CD4-positive, alpha-beta T cell treated with Interleukin-21 for 1 hour (primary cell): ENCODE results near the gene ZFPM1.

Source experiments
- DNase-seq: peaks from one replicate; pipeline ENCODE4 v3.0.0-alpha.2; 2020

The ZFPM1 gene

DNA sequence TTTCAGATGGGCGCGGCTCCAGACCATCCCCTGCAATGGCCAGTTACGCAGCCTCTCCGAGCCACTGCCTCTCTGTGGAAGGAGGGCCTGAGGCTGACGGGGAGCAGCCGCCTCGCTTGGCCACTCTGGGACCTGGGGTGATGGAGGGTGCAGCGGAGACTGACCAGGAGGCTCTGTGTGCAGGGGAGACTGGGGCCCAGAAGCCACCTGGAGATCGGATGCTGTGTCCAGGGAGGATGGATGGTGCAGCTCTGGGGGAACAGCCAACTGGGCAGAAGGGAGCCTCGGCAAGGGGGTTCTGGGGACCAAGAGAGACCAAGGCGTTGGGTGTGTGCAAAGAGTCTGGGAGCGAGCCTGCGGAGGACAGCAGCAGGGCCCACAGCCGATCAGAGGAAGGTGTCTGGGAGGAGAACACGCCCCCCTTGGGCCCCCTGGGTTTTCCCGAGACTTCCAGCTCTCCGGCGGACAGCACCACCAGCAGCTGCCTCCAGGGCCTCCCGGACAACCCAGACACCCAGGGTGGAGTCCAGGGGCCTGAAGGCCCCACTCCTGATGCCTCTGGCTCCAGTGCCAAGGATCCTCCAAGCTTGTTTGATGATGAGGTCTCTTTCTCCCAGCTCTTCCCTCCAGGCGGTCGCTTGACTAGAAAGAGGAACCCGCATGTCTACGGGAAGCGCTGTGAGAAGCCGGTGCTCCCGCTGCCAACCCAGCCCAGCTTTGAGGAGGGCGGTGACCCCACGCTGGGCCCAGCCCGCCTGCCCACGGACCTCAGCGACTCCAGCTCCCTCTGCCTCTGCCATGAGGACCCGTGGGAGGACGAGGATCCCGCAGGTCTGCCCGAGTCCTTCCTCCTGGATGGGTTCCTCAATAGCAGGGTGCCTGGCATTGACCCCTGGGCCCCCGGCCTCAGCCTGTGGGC lies 17.4 kb upstream of the ZFPM1 start:
- DNase-seq, result no peak

DNA sequence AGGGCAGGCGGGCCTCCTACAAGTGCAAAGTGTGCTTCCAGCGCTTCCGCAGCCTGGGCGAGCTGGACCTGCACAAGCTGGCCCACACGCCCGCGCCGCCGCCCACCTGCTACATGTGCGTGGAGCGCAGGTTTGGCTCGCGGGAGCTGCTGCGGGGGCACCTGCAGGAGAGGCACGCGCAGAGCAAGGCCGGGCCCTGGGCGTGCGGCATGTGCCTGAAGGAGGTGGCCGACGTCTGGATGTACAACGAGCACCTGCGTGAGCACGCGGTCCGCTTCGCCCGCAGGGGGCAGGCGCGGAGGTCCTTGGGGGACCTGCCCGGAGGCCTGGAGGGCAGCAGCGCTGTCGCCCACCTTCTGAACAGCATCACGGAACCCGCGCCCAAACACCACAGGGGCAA lies 16.3 kb upstream of the ZFPM1 start:
- DNase-seq, result no peak

GRCh38 chr16:88437367-88437964 lies 15.6 kb upstream of the ZFPM1 start:
- DNase-seq, result peak; percentile 65

DNA sequence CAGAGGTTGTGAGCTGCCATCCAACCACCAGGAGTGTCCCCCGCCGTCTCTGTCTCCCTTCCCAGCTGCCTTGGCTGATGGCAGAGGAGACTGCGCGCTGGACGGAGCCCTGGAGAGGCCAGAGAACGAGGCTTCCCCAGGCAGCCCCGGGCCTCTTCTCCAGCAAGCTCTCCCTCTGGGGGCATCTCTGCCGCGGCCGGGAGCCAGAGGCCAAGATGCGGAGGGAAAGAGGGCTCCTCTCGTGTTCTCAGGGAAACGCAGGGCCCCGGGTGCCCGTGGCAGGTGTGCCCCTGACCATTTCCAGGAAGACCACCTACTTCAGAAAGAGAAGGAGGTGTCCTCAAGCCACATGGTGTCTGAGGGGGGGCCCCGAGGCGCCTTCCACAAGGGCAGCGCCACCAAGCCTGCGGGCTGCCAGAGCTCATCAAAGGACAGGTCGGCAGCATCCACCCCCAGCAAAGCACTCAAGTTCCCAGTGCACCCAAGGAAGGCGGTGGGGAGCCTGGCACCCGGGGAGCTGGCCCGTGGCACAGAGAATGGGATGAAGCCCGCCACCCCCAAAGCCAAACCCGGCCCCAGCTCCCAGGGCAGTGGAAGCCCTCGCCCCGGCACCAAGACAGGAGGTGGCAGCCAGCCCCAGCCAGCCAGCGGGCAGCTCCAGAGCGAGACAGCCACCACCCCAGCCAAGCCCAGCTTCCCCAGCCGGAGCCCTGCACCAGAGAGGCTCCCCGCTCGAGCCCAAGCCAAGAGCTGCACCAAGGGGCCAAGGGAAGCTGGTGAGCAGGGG lies 14.8 kb upstream of the ZFPM1 start:
- no peak for DNase-seq

- DNase-seq, result no peak
These were observed 14.1 kb upstream of the ZFPM1 start for GRCh38 chr16:88439016-88439415.

GRCh38 chr16:88439706-88440105 lies 13.4 kb upstream of the ZFPM1 start:
- no peak for DNase-seq

- DNase-seq, result no peak
These were observed 13.0 kb upstream of the ZFPM1 start for GRCh38 chr16:88440111-88440510.

DNA sequence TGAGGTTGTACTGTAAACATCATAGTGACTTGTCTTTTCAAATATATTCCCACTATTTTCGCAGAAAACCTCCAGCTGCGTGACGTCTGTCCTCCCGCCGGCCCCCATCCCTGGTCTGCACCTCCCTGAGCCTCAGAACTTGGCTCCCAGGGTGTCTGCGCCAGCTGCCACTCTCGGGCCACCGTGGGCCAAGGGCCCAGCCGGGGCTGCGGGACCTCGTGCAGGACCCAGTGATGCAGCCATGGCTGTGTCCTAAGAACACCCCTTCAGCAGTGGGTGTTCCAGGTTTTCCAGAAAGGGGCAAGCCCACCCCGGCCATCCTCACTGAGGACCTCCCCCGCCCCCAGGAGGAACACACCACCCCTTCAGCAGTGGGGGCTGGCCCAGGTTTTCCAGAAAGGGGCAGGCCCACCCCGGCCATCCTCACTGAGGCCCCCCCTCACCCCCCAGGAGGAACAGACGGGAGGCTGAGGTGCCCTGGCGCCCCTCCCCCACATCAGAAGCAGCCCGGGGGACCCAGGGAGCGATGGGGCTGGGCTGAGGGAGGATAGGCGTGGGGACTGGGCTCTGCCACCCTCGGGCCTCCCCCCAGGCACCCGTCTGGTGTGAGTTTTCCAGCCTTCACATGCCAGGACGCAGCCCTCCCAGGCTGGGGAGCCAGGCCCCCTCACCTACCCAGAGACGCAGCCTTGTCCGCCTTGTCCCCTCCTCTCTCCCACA lies 12.2 kb upstream of the ZFPM1 start:
- no peak for DNase-seq

- DNase-seq, result no peak
These were observed 11.6 kb upstream of the ZFPM1 start for GRCh38 chr16:88441460-88441859.

- DNase-seq, result no peak
These were observed 10.7 kb upstream of the ZFPM1 start for GRCh38 chr16:88442383-88442726.

DNA sequence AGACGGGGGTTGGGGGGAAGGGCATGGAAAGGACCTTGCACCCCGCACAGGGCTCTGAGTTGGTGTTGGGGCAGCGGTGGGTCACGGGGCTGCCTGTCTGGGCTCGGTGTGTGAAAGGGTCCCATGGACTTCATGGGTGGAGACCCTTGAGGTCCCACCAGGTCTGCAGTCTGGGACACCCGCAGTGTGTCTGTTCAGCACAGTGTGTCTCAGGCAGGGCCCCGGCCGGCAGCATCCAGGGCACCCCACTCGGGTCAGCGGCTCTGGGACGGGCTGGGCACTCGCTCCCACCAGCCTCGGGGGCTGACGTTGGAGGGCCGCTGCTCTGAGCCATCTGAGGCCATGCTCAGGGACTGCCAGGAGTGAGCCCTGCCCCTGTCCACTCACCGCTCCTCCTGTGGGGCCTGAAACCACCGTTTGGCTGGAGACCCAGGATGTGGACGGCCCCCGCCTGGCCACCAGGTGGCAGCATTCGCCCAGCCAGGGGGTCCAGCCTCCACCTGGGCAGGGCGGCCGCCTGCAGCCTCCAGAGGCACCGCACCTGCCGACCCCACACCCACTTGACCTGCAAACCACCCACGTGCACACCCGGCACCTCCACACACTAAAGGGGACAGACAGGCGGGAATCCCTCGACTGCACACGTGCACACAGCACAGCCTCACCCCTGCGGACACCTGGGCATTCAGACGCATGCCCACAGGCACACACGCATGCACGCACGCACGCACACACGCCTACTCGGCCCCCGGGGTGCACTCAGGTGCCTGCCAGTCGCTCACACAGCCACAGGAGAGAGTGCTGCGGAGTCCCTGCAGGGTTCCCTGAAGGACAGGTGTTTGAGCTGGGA lies 10.1 kb upstream of the ZFPM1 start:
- DNase-seq, result peak; percentile 80

DNA sequence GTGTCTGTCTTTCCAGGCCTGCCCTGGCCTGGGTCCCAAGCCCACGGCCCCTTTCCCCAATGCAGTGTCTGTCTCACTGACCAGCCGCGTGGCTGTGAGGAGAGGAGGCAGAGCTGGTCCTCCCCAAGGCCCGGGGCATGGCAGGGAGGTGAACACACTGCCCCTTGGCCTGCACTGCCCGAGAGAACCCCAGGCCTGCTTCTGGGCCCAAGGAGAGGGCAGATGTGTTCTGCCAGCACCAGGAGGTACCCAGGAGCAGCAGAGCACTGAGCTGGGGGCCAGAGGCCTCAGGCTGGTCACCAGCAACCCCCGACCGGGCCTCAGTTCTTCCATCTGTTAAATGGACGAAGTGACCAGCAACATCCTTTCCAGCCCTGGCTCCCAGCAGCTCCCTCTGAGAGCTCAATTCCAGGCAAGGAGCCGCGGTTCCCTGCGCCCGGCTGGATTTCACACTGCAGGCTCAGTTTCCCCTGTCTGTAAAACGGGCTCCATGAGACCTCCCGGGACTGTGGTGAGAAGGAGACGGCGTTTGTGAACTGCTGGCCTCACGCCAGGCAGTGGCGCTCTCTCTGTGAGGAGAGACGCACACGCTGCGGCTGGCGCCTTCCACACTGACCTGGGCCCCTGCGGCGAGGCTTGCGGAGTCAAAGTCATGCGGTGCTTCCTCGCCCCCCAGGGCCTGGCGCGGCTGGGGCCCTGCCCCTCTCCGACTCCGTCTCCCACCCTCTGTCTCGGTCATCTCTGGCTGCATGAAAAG lies 8.1 kb upstream of the ZFPM1 start:
- DNase-seq, result no peak

- no peak for DNase-seq
These were observed 7.5 kb upstream of the ZFPM1 start for GRCh38 chr16:88445583-88445960.

GRCh38 chr16:88446061-88446460 lies 7.0 kb upstream of the ZFPM1 start:
- no peak for DNase-seq

DNA sequence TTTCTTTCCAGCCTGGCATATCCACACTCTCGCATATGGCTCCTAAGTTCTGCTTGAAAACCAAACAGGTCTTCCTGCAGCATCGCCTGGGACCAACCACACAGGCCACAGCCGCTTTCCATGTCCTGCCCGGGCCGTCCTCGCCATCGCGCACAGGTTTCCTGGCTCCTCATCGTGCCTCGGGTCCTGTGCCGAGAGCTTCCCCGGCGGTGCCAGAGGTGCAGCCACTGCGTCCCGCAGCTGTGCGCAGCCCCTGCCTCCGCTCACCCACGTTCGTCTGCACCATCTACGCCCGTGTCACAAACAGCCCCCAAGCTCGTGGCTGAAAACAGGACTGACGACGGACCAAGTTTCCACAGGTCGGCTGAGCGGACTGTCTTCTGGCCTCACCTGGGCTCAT lies 6.3 kb upstream of the ZFPM1 start:
- DNase-seq, result no peak

DNA sequence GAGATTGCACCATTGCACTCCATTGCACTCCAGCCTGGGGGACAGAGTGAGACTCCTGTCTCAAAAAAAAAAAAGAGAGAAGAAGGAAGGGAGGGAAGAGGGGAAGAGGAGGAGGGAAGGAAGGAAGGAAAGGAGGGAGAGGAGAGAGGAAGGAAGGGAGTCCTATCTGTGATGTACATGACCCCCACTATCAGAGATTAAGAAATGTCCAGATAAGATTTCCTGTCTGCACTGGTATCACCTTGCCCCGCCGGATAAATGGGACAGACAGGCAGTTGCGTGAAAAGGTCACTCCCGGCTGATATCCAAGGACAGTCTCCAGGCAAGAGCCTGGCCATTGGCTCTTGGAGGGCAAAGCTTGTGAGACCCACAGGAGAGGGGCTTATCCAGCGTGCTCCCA lies 5.2 kb upstream of the ZFPM1 start:
- no peak for DNase-seq

DNA sequence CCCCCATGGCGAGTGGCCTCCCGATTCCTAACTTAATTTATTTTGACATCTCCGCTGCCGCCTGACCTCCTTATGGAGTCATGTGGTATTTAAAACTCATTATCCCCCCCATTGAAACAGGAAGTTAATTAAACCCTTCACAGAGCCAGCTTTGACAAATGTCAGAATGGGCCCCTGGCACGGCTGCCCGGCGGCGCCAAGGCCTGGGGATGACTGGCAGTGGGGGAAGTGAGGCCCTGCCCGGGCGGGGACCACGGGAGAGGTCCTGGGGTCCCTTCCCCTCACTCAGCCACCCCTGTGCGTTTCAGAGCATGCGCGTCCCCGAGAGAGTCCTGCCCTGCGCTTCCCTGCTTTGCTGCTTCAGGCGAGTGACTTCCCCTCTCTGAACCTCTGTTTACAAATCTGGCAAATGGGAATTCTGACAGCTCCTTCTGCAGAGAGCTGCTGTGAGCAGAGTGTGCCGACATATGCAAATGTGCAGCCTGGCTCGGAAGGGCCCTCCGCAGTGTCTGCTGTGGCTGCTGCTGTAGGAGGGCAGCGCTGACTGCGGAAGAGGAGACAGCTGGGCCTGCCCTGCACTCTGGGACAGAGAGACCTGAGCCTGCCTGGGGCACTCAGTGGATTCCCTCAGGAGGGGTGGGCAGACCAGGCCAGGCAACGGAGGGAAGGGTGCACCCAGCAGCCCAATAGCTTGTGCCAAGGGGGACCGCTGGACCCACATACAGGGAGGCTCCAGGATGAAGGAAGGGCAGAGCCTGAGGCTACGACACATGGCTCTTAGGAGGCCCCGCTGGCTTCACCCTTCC lies 4.4 kb upstream of the ZFPM1 start:
- DNase-seq, result no peak

DNA sequence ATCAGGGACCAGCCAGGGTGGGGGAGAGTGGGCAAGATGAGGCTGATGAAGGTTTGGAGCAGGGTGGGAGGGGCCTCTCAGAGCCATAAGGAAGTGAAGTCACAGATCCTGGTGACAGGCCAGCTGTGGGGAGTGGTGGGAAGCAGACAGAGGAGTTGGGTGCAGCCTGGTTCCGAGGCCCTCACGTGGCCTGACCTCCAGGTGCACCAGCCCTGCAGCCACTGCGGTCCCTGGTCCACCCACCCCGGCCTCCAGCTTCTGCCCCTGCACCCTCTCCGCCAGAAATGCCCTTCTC lies 3.9 kb upstream of the ZFPM1 start:
- DNase-seq, result no peak

- no peak for DNase-seq
These were observed 1.2 kb upstream of the ZFPM1 start for GRCh38 chr16:88451586-88452481.
